ENCODE measurements around the gene CYB5R4.
"Not testable (repeated sequence)": the region's sequence is repeated elsewhere in the genome, so short reads cannot be mapped to it uniquely, and the experiment has no call there.

CYB5R4 gene

GRCh38 chr6:83878902-83879644 is 19.6 kb downstream of the CYB5R4 start:
- no peak for DNase-seq (ENCODE audit: low spot score)
- Mint-ChIP-seq H3K4me1 (ENCODE audit: low read depth) (peaks cover 3% of the 10 kb centered on the region), H3K27me3 (ENCODE audit: low read depth) (no peaks in the 10 kb centered on the region), H3K9me3 (no peaks in the 10 kb centered on the region), H3K27ac (no peak overlapping the region), H3K36me3 (ENCODE audit: low read depth) (peaks cover 2% of the 10 kb centered on the region), H3K4me3 (no peak overlapping the region)

- H3K27ac Mint-ChIP-seq: no peak overlapping the region
- no peaks in the 10 kb centered on the region for H3K27me3 Mint-ChIP-seq (ENCODE audit: low read depth)
- peaks cover 5% of the 10 kb centered on the region for H3K4me1 Mint-ChIP-seq (ENCODE audit: low read depth)
- no peak for DNase-seq (ENCODE audit: low spot score)
- peaks cover 2% of the 10 kb centered on the region for H3K36me3 Mint-ChIP-seq (ENCODE audit: low read depth)
- H3K4me3 Mint-ChIP-seq: no peak overlapping the region
- H3K9me3 Mint-ChIP-seq: no peaks in the 10 kb centered on the region
Measured at GRCh38 chr6:83879746-83880145, 20.3 kb downstream of the CYB5R4 start.

- no peak for DNase-seq (ENCODE audit: low spot score)
- Mint-ChIP-seq H3K27me3 (ENCODE audit: low read depth) (no peaks in the 10 kb centered on the region), H3K4me3 (no peak overlapping the region), H3K4me1 (ENCODE audit: low read depth) (peaks cover 5% of the 10 kb centered on the region), H3K36me3 (ENCODE audit: low read depth) (no peaks in the 10 kb centered on the region), H3K27ac (no peak overlapping the region), H3K9me3 (no peaks in the 10 kb centered on the region)
Measured at GRCh38 chr6:83883240-83883639, 23.8 kb downstream of the CYB5R4 start.

- H3K27me3 Mint-ChIP-seq (ENCODE audit: low read depth): no peaks in the 10 kb centered on the region
- DNase-seq (ENCODE audit: low spot score): no peak
- no peak overlapping the region for H3K4me3 Mint-ChIP-seq
- H3K9me3 Mint-ChIP-seq: no peaks in the 10 kb centered on the region
- no peaks in the 10 kb centered on the region for H3K36me3 Mint-ChIP-seq (ENCODE audit: low read depth)
- peaks cover 5% of the 10 kb centered on the region for H3K4me1 Mint-ChIP-seq (ENCODE audit: low read depth)
- no peak overlapping the region for H3K27ac Mint-ChIP-seq
Measured at GRCh38 chr6:83884523-83884922, 25.0 kb downstream of the CYB5R4 start.

GRCh38 chr6:83885984-83886383 is 26.5 kb downstream of the CYB5R4 start:
- no peak overlapping the region for H3K4me3 Mint-ChIP-seq
- no peaks in the 10 kb centered on the region for H3K9me3 Mint-ChIP-seq
- peaks cover 5% of the 10 kb centered on the region for H3K4me1 Mint-ChIP-seq (ENCODE audit: low read depth)
- no peak overlapping the region for H3K27ac Mint-ChIP-seq
- DNase-seq (ENCODE audit: low spot score): no peak
- no peaks in the 10 kb centered on the region for H3K27me3 Mint-ChIP-seq (ENCODE audit: low read depth)
- no peaks in the 10 kb centered on the region for H3K36me3 Mint-ChIP-seq (ENCODE audit: low read depth)

- DNase-seq (ENCODE audit: low spot score): no peak
- Mint-ChIP-seq H3K27ac (no peak overlapping the region), H3K27me3 (ENCODE audit: low read depth) (no peaks in the 10 kb centered on the region), H3K4me3 (no peak overlapping the region), H3K36me3 (ENCODE audit: low read depth) (peaks cover 2% of the 10 kb centered on the region), H3K4me1 (ENCODE audit: low read depth) (peaks cover under 1% of the 10 kb centered on the region), H3K9me3 (no peaks in the 10 kb centered on the region)
Measured at GRCh38 chr6:83889621-83890020, 30.1 kb downstream of the CYB5R4 start.

GRCh38 chr6:83890520-83890919 is 31.0 kb downstream of the CYB5R4 start:
- H3K9me3 Mint-ChIP-seq: no peaks in the 10 kb centered on the region
- no peaks in the 10 kb centered on the region for H3K27me3 Mint-ChIP-seq (ENCODE audit: low read depth)
- peaks cover 8% of the 10 kb centered on the region for H3K36me3 Mint-ChIP-seq (ENCODE audit: low read depth)
- no peaks in the 10 kb centered on the region for H3K4me1 Mint-ChIP-seq (ENCODE audit: low read depth)
- no peak overlapping the region for H3K27ac Mint-ChIP-seq
- DNase-seq (ENCODE audit: low spot score): no peak
- no peak overlapping the region for H3K4me3 Mint-ChIP-seq

- Mint-ChIP-seq H3K36me3 (ENCODE audit: low read depth) (peaks cover 8% of the 10 kb centered on the region), H3K27me3 (ENCODE audit: low read depth) (no peaks in the 10 kb centered on the region), H3K27ac (no peak overlapping the region), H3K4me1 (ENCODE audit: low read depth) (no peaks in the 10 kb centered on the region), H3K4me3 (no peak overlapping the region), H3K9me3 (peaks cover 6% of the 10 kb centered on the region)
- DNase-seq (ENCODE audit: low spot score): no peak
Measured at GRCh38 chr6:83891586-83891985, 32.1 kb downstream of the CYB5R4 start.

GRCh38 chr6:83893024-83893423 is 33.5 kb downstream of the CYB5R4 start:
- peaks cover 8% of the 10 kb centered on the region for H3K36me3 Mint-ChIP-seq (ENCODE audit: low read depth)
- H3K4me3 Mint-ChIP-seq: no peak overlapping the region

GRCh38 chr6:83897094-83897493 is 37.6 kb downstream of the CYB5R4 start:
- not testable (repeated sequence) for H3K4me1 Mint-ChIP-seq (ENCODE audit: low read depth); H3K27me3 Mint-ChIP-seq (ENCODE audit: low read depth); H3K4me3 Mint-ChIP-seq; H3K27ac Mint-ChIP-seq; DNase-seq (ENCODE audit: low spot score); H3K36me3 Mint-ChIP-seq (ENCODE audit: low read depth)
- H3K9me3 Mint-ChIP-seq: peaks cover 15% of the 10 kb centered on the region

More at GRCh38 chr6:83893024-83893423, 33.5 kb downstream of the CYB5R4 start:
- DNase-seq (ENCODE audit: low spot score): no peak
- peaks cover 6% of the 10 kb centered on the region for H3K9me3 Mint-ChIP-seq
- no peaks in the 10 kb centered on the region for H3K4me1 Mint-ChIP-seq (ENCODE audit: low read depth)
- no peak overlapping the region for H3K27ac Mint-ChIP-seq
- H3K27me3 Mint-ChIP-seq (ENCODE audit: low read depth): no peaks in the 10 kb centered on the region

- no peak overlapping the region for H3K4me3 Mint-ChIP-seq
- no peak overlapping the region for H3K27ac Mint-ChIP-seq
- DNase-seq (ENCODE audit: low spot score): no peak
- no peaks in the 10 kb centered on the region for H3K27me3 Mint-ChIP-seq (ENCODE audit: low read depth)
- peaks cover 10% of the 10 kb centered on the region for H3K36me3 Mint-ChIP-seq (ENCODE audit: low read depth)
- H3K4me1 Mint-ChIP-seq (ENCODE audit: low read depth): no peaks in the 10 kb centered on the region
- peaks cover 42% of the 10 kb centered on the region for H3K9me3 Mint-ChIP-seq
Measured at GRCh38 chr6:83901624-83902023, 42.1 kb downstream of the CYB5R4 start.

GRCh38 chr6:83904395-83904794 is 44.9 kb downstream of the CYB5R4 start:
- Mint-ChIP-seq H3K36me3 (ENCODE audit: low read depth) (peaks cover 19% of the 10 kb centered on the region), H3K9me3 (peaks cover 49% of the 10 kb centered on the region), H3K4me1 (ENCODE audit: low read depth) (no peaks in the 10 kb centered on the region), H3K4me3 (no peak overlapping the region), H3K27me3 (ENCODE audit: low read depth) (no peaks in the 10 kb centered on the region), H3K27ac (no peak overlapping the region)
- no peak for DNase-seq (ENCODE audit: low spot score)

GRCh38 chr6:83905648-83906047 is 46.2 kb downstream of the CYB5R4 start:
- peaks cover 49% of the 10 kb centered on the region for H3K9me3 Mint-ChIP-seq
- no peaks in the 10 kb centered on the region for H3K27me3 Mint-ChIP-seq (ENCODE audit: low read depth)
- no peak for DNase-seq (ENCODE audit: low spot score)
- peaks cover 22% of the 10 kb centered on the region for H3K36me3 Mint-ChIP-seq (ENCODE audit: low read depth)
- no peak overlapping the region for H3K4me3 Mint-ChIP-seq
- no peak overlapping the region for H3K27ac Mint-ChIP-seq
- peaks cover 4% of the 10 kb centered on the region for H3K4me1 Mint-ChIP-seq (ENCODE audit: low read depth)

GRCh38 chr6:83907623-83908390 is 48.3 kb downstream of the CYB5R4 start:
- H3K27ac Mint-ChIP-seq; H3K4me1 Mint-ChIP-seq (ENCODE audit: low read depth); DNase-seq (ENCODE audit: low spot score); H3K27me3 Mint-ChIP-seq (ENCODE audit: low read depth); H3K4me3 Mint-ChIP-seq: not testable (repeated sequence)
- Mint-ChIP-seq H3K9me3 (peaks cover 33% of the 10 kb centered on the region), H3K36me3 (ENCODE audit: low read depth) (peaks cover 26% of the 10 kb centered on the region)

All from T-helper 2 cell treated with Interferon-gamma antibody and Interleukin-4, amounts not matched to agents 5 μg/mL and 100 μg/mL, for 36 hours (primary cell).